Tibial nerve (tissue), 3 donors: ENCODE results near the gene DAD1.

ENCODE experiments used
- POLR2A ChIP-seq, 2 donors: fragments of 450-650 bp; IDR thresholded peaks; one replicate each; pipeline ENCODE4 v1.6.1; 2017; ENCODE audit warnings: antibody characterized with exemption in 2 of 2, mild to moderate bottlenecking in 2 of 2, moderate library complexity in 2 of 2
- TF ChIP-seq, protein P1 (sequence below), 5 experiments: fragments of 200-600 bp in 3 of 5; fragments of 450-650 bp in 2 of 5; sonication (generic) in 3 of 5; IDR thresholded peaks; one replicate each; pipeline ENCODE4 v1.5.1; 2016 to 2019; ENCODE audit warnings: antibody characterized with exemption in 5 of 5, mild to moderate bottlenecking in 3 of 5, moderate library complexity in 2 of 5

DNA sequence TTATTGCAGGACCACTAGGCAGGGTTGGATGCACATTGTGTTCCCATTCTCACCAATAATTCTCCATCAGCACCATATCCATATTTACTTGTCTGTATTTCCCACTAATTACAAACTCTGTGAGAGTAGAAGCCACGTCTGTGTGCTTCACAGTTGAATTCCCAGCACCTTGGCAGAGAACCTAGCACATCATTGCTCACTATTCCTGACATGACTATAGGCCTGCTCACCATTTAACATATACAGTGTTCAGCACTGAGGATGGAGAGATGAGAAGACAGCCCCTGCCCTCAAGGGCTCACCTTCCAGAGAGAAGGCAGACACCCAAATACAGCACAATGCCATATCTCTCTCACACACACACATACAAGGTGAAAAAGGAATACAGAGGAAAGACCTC is 5.0 kb downstream of the DAD1 start:
- TF ChIP-seq, protein P1, sequence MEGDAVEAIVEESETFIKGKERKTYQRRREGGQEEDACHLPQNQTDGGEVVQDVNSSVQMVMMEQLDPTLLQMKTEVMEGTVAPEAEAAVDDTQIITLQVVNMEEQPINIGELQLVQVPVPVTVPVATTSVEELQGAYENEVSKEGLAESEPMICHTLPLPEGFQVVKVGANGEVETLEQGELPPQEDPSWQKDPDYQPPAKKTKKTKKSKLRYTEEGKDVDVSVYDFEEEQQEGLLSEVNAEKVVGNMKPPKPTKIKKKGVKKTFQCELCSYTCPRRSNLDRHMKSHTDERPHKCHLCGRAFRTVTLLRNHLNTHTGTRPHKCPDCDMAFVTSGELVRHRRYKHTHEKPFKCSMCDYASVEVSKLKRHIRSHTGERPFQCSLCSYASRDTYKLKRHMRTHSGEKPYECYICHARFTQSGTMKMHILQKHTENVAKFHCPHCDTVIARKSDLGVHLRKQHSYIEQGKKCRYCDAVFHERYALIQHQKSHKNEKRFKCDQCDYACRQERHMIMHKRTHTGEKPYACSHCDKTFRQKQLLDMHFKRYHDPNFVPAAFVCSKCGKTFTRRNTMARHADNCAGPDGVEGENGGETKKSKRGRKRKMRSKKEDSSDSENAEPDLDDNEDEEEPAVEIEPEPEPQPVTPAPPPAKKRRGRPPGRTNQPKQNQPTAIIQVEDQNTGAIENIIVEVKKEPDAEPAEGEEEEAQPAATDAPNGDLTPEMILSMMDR (IDR thresholded peaks at IDR 0.05) = no peak
- no peak for TF ChIP-seq POLR2A (IDR thresholded peaks at IDR 0.05)
